Panc1 (cell line): ENCODE results near the gene RAB10. TPM values are rescaled to one million over a fixed set of nuclear protein-coding genes. Genes with fewer than 3 reads are reported as not detected.

Experiments
- ATAC-seq: fragments of 200-7000 bp; cut with Tn5 transposase; 2 replicates; pipeline ENCODE4 v1.9.1; 2020; ENCODE audit warnings: mild to moderate bottlenecking, moderate library complexity
- BruUV-seq: library from RNA; stranded (reverse); fragments of 400-500 nt; replicated peaks from 2 replicates; lab custom pipeline; 2021; lab: Mats Ljungman, UMichigan
- CTCF ChIA-PET: fragments of 300-600 bp; sonication (Branson Sonifier 250); formaldehyde crosslinking; loops from one replicate; lab custom pipeline; 2022; ENCODE audit warnings: antibody characterized with exemption; lab: Charles Lee
- POLR2A ChIA-PET: fragments of 300-600 bp; sonication (Branson Sonifier 250); formaldehyde crosslinking; loops from one replicate; lab custom pipeline; 2022; ENCODE audit warnings: antibody characterized with exemption; lab: Charles Lee
- DNase-seq: peaks from one replicate; pipeline ENCODE4 v3.0.0-alpha.2; 2010; ENCODE audit warnings: low read depth, low spot score
- H3K27ac ChIP-seq: 2 replicates; pipeline ENCODE4 v1.5.1; 2011; ENCODE audit warnings: mild to moderate bottlenecking, low read length, inconsistent platforms
- H3K27me3 ChIP-seq: fragments of 200-500 bp; sonication (Bioruptor generic); 2 replicates; pipeline ENCODE4 v1.6.0; 2014; ENCODE audit warnings: low read length, inconsistent platforms; ENCODE audit not compliant: control insufficient read depth, insufficient read depth
- H3K36me3 ChIP-seq: fragments of 200-500 bp; sonication (Bioruptor generic); 2 replicates; pipeline ENCODE4 v1.5.1; 2014; ENCODE audit warnings: inconsistent platforms, mild to moderate bottlenecking, low read length, moderate library complexity; ENCODE audit not compliant: control insufficient read depth, insufficient read depth
- H3K4me1 ChIP-seq: 2 replicates; pipeline ENCODE4 v1.5.1; 2011; ENCODE audit warnings: inconsistent platforms, mild to moderate bottlenecking, low read length, moderate library complexity; ENCODE audit not compliant: control insufficient read depth, insufficient read depth
- H3K4me3 ChIP-seq, 2 experiments: 2 replicates each; pipeline ENCODE4 v1.5.1; 2011 to 2012; ENCODE audit warnings: low read depth in 2 of 2, low read length in 2 of 2, mild to moderate bottlenecking in 2 of 2, inconsistent platforms in 1 of 2, moderate library complexity in 1 of 2
- H3K9me3 ChIP-seq: fragments of 200-500 bp; sonication (Bioruptor generic); 2 replicates; pipeline ENCODE4 v1.5.1; 2014; ENCODE audit warnings: low read depth, mild to moderate bottlenecking, inconsistent platforms, low read length, moderate library complexity; ENCODE audit not compliant: control insufficient read depth, insufficient read depth
- CTCF ChIP-seq: fragments of 450-650 bp; IDR thresholded peaks from 2 replicates; pipeline ENCODE4 v1.5.1; 2017; ENCODE audit warnings: mild to moderate bottlenecking
- POLR2AphosphoS5 ChIP-seq: IDR thresholded peaks from 2 replicates; pipeline ENCODE4 v1.6.1; 2012; ENCODE audit warnings: mild to moderate bottlenecking, low read depth, low read length, moderate library complexity
- REST ChIP-seq, 2 experiments: IDR thresholded peaks; 2 replicates each; pipeline ENCODE4 v1.6.1; 2011 to 2012; ENCODE audit warnings: low read depth in 2 of 2, control low read depth in 1 of 2, low read length in 1 of 2, mild to moderate bottlenecking in 1 of 2, moderate library complexity in 1 of 2; ENCODE audit not compliant: insufficient read depth in 1 of 2
- SIN3A ChIP-seq: IDR thresholded peaks from 2 replicates; pipeline ENCODE4 v1.6.1; 2012; ENCODE audit warnings: low read depth, mild to moderate bottlenecking, low read length, moderate library complexity, borderline replicate concordance; ENCODE audit not compliant: insufficient read depth
- TCF7L2 ChIP-seq: IDR thresholded peaks from 2 replicates; pipeline ENCODE4 v1.6.1; 2011; ENCODE audit warnings: mild to moderate bottlenecking, low read depth, low read length, inconsistent platforms
- in situ Hi-C: cut with HindIII; loops from 2 replicates; pipeline ENCODE4 v1.10.0; 2016; ENCODE audit warnings: low sequenced_read_pairs, low pct_unique_long_range_greater_than_20kb
- intact Hi-C: fragments of 100-400 bp; cut with micrococcal nuclease; formaldehyde crosslinking; loops from one replicate; pipeline ENCODE4 v1.10.0; 2022; ENCODE audit not compliant: unreplicated experiment
- total RNA-seq: library from RNA; stranded (reverse); gene quantifications from one replicate; pipeline ENCODE4 v1.2.1, GENCODE V29; 2021; ENCODE audit not compliant: unreplicated experiment

RAB10 gene
- total RNA-seq, 1 experiment from 2014 or later, result 208 TPM

- in situ Hi-C loops (no loop called here), intact Hi-C loops (no loop called here)
- BruUV-seq, result no TSS peak
- Histone ChIP-seq H3K4me3 (no peak overlapping the region), H3K4me1 (no peaks in the 10 kb centered on the region), H3K9me3 (no peaks in the 10 kb centered on the region), H3K27me3 (no peaks in the 10 kb centered on the region), H3K27ac (no peak overlapping the region), H3K36me3 (no peaks in the 10 kb centered on the region)
- ChIA-PET CTCF (no interaction called here), POLR2A (interaction anchor here (0.6 kb wide), 1 partner anchor 17 kb away, joined by 3 read pairs; no protein-coding TSS in a partner anchor)
- ATAC-seq, result no peak
- TF ChIP-seq TCF7L2 (no peak), REST (IDR thresholded peaks at IDR 0.05; ENCODE audit: insufficient read depth in 1 of 2, low read depth in 2 of 2, low read length in 1 of 2) (no peak), CTCF (no peak), POLR2AphosphoS5 (no peak), SIN3A (no peak)
- no peak for DNase-seq
These were observed 85.6 kb downstream of the RAB10 start for GRCh38 chr2:26119521-26119920.

GRCh38 chr2:26122630-26123029, 88.7 kb downstream of the RAB10 start:
- no peak for DNase-seq
- CTCF ChIA-PET, result no interaction called here
- Histone ChIP-seq H3K36me3 (0 out of 2 replicates have a peak, but pooled peaks cover 7% of the 10 kb centered on the region), H3K27me3 (no peaks in the 10 kb centered on the region), H3K4me1 (no peaks in the 10 kb centered on the region), H3K27ac (no peak overlapping the region), H3K4me3 (no peak overlapping the region), H3K9me3 (no peaks in the 10 kb centered on the region)
- in situ Hi-C loops (no loop called here), intact Hi-C loops (no loop called here)
- ATAC-seq, result no peak
- POLR2A ChIA-PET, result no interaction called here
- BruUV-seq, result no TSS peak
- no peak for TF ChIP-seq TCF7L2
- no peak for TF ChIP-seq REST (IDR thresholded peaks at IDR 0.05; ENCODE audit: insufficient read depth in 1 of 2, low read depth in 2 of 2, low read length in 1 of 2)
- TF ChIP-seq SIN3A, result no peak
- TF ChIP-seq POLR2AphosphoS5, result no peak
